Measurements from ENCODE around the gene SPA17.

DNA sequence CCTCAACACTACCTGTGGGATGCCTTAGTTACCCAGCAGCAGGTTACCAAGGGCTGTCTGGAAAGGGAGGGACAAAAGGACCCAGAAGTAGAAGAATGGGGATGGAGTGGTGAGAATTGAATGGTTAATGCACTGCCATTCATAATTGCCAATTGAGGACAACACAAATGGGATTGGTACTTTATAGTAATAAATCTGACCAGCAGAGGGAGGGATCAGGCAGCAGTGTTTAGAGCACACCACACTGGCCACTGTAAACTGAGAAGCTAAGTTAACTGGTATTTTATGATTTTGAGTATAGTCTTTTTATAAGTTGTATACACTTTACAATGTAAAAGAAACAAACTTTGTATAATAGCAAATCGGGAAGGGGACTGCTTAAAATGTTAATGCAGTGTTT, 40.3 kb upstream of the SPA17 start:
- TF ChIP-seq, protein P1, sequence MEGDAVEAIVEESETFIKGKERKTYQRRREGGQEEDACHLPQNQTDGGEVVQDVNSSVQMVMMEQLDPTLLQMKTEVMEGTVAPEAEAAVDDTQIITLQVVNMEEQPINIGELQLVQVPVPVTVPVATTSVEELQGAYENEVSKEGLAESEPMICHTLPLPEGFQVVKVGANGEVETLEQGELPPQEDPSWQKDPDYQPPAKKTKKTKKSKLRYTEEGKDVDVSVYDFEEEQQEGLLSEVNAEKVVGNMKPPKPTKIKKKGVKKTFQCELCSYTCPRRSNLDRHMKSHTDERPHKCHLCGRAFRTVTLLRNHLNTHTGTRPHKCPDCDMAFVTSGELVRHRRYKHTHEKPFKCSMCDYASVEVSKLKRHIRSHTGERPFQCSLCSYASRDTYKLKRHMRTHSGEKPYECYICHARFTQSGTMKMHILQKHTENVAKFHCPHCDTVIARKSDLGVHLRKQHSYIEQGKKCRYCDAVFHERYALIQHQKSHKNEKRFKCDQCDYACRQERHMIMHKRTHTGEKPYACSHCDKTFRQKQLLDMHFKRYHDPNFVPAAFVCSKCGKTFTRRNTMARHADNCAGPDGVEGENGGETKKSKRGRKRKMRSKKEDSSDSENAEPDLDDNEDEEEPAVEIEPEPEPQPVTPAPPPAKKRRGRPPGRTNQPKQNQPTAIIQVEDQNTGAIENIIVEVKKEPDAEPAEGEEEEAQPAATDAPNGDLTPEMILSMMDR (IDR thresholded peaks at IDR 0.05; ENCODE audit: borderline replicate concordance, extremely low read depth, low read length, poor library complexity, severe bottlenecking), result no peak
- TF ChIP-seq EZH2 (IDR thresholded peaks at IDR 0.05; ENCODE audit: borderline replicate concordance, low read depth, low read length, severe bottlenecking), result no peak
